ENCODE data around the gene SLC1A1. TPM values are rescaled to one million over a fixed set of nuclear protein-coding genes. Genes with fewer than 3 reads are reported as not detected.

Gene SLC1A1
- total RNA-seq, 2 experiments from 2014 or later = 0.11 to 0.14 TPM

DNA sequence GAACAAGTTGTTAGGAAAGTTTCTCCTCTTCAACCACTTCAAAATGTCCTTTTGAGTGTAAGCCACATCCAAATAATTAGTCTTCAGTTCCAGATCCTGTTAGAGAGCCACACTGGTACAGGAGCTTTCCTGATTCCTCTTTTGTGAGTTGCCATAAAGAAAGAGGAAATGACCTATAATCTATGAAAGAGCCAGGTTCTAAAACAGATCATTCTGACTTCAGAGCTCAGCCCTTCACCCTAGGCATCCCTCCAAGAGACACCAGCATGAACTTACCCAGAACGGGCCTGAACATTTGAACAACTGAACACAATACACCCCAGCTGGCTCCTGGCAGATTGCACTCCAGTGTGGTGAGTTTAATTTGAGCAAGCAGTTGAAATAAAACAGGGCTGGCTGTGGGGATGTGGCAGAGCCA lies 25.7 kb downstream of the SLC1A1 start:
- Mint-ChIP-seq H3K27me3 (no peaks in the 10 kb centered on the region), H3K4me3 (no peak overlapping the region), H3K4me1 (ENCODE audit: low read depth) (peaks cover 7% of the 10 kb centered on the region), H3K27ac (no peak overlapping the region), H3K36me3 (ENCODE audit: low read depth) (no peaks in the 10 kb centered on the region), H3K9me3 (no peaks in the 10 kb centered on the region)
- H3K27me3 ChIP-seq (ENCODE audit: control insufficient read depth in 1 of 2, insufficient read depth in 2 of 2, low read length in 2 of 2) = peaks cover 0 to 2% of the 10 kb centered on the region in 2 experiments
- ChIA-PET POLR2A (no interaction called here), CTCF (interaction anchor here (0.9 to 1.3 kb wide), 2 partner anchors 124 to 234 kb away, joined by 3 read pairs; no protein-coding TSS in a partner anchor)
- intact Hi-C loops (cut with DNase I, micrococcal nuclease) = no loop called here
- peaks cover 4% of the 10 kb centered on the region for H3K4me1 ChIP-seq (ENCODE audit: insufficient read depth, low read length)
- DNase-seq (no peak), ATAC-seq (ENCODE audit: poor library complexity) (no peak)
- no peaks in the 10 kb centered on the region for H3K9me3 ChIP-seq (ENCODE audit: control insufficient read depth in 1 of 2, insufficient read depth in 1 of 2, low read length in 2 of 2)
- no peak overlapping the region for H3K27ac ChIP-seq (ENCODE audit: low read depth in 1 of 2, low read length in 2 of 2)
- TF ChIP-seq, protein P1, sequence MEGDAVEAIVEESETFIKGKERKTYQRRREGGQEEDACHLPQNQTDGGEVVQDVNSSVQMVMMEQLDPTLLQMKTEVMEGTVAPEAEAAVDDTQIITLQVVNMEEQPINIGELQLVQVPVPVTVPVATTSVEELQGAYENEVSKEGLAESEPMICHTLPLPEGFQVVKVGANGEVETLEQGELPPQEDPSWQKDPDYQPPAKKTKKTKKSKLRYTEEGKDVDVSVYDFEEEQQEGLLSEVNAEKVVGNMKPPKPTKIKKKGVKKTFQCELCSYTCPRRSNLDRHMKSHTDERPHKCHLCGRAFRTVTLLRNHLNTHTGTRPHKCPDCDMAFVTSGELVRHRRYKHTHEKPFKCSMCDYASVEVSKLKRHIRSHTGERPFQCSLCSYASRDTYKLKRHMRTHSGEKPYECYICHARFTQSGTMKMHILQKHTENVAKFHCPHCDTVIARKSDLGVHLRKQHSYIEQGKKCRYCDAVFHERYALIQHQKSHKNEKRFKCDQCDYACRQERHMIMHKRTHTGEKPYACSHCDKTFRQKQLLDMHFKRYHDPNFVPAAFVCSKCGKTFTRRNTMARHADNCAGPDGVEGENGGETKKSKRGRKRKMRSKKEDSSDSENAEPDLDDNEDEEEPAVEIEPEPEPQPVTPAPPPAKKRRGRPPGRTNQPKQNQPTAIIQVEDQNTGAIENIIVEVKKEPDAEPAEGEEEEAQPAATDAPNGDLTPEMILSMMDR (IDR thresholded peaks at IDR 0.05) = no peak
- H3K36me3 ChIP-seq (ENCODE audit: insufficient read depth, low read length) = no peaks in the 10 kb centered on the region
- no peak overlapping the region for H3K4me3 ChIP-seq (ENCODE audit: low read length)

DNA sequence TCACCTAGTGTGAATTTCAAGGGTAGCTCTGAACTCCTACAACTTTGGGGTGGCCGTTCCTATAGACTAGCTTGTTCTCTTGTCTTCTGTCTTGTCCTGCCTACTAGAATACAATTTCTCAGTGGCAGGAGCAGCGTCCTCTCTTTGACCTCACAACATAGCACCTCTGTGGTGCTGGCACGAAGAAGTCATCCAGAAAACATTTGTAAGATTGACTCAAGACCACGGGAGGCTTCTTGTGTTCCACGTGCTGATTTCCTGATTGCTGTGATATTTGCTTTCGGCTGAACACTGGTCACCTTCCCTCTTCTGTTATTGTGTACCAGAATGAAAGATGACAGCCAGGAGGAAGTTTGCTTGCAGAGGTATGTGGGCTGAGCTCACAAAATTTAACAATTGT lies 27.0 kb downstream of the SLC1A1 start:
- ChIA-PET POLR2A (no interaction called here), CTCF (no interaction called here)
- no peaks in the 10 kb centered on the region for H3K36me3 ChIP-seq (ENCODE audit: insufficient read depth, low read length)
- peaks cover 7% of the 10 kb centered on the region for H3K4me1 Mint-ChIP-seq (ENCODE audit: low read depth)
- H3K27me3 ChIP-seq (ENCODE audit: control insufficient read depth in 1 of 2, insufficient read depth in 2 of 2, low read length in 2 of 2) = no peaks in the 10 kb centered on the region
- peaks cover 4% of the 10 kb centered on the region for H3K4me1 ChIP-seq (ENCODE audit: insufficient read depth, low read length)
- H3K9me3 Mint-ChIP-seq = no peaks in the 10 kb centered on the region
- H3K27ac ChIP-seq (ENCODE audit: low read depth in 1 of 2, low read length in 2 of 2) = no peak overlapping the region
- H3K4me3 Mint-ChIP-seq = no peak overlapping the region
- no peak overlapping the region for H3K27ac Mint-ChIP-seq
- no peaks in the 10 kb centered on the region for H3K27me3 Mint-ChIP-seq
- no peak overlapping the region for H3K4me3 ChIP-seq (ENCODE audit: low read length)
- H3K36me3 Mint-ChIP-seq (ENCODE audit: low read depth) = no peaks in the 10 kb centered on the region
- ATAC-seq (ENCODE audit: poor library complexity) = no peak
- H3K9me3 ChIP-seq (ENCODE audit: control insufficient read depth in 1 of 2, insufficient read depth in 1 of 2, low read length in 2 of 2) = no peaks in the 10 kb centered on the region
- DNase-seq = no peak
- TF ChIP-seq, protein P1 (IDR thresholded peaks at IDR 0.05) = no peak
- intact Hi-C loops (cut with DNase I, micrococcal nuclease) = no loop called here

DNA sequence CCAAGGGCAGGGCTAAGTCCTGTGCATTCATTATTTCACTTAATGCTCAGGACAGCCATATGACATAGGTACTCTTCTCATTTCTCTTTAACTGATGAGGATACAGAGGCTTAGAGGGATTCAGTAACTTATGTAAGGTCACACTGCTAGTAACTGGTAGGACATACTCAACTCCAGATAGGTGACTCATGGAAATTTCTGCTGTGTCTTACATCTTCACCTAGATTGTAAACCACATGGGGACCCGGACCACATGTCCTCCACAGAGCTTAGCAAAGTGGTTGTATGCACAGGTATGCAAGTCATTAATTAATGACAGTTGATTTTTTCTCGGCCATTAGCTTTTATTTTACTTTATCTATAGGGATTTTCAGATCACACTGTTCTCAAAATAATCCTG lies 29.3 kb downstream of the SLC1A1 start:
- peaks cover 7% of the 10 kb centered on the region for H3K4me1 Mint-ChIP-seq (ENCODE audit: low read depth)
- Histone ChIP-seq H3K36me3 (ENCODE audit: insufficient read depth, low read length) (no peaks in the 10 kb centered on the region), H3K4me1 (ENCODE audit: insufficient read depth, low read length) (peaks cover 4% of the 10 kb centered on the region), H3K9me3 (ENCODE audit: control insufficient read depth in 1 of 2, insufficient read depth in 1 of 2, low read length in 2 of 2) (no peaks in the 10 kb centered on the region), H3K27ac (ENCODE audit: low read depth in 1 of 2, low read length in 2 of 2) (no peak overlapping the region), H3K27me3 (ENCODE audit: control insufficient read depth in 1 of 2, insufficient read depth in 2 of 2, low read length in 2 of 2) (no peaks in the 10 kb centered on the region), H3K4me3 (ENCODE audit: low read length) (no peak overlapping the region)
- ChIA-PET CTCF (no interaction called here), POLR2A (interaction anchor here (0.8 kb wide), 1 partner anchor 8 kb away, joined by 3 read pairs; no protein-coding TSS in a partner anchor)
- no peaks in the 10 kb centered on the region for H3K9me3 Mint-ChIP-seq
- TF ChIP-seq, protein P1 (IDR thresholded peaks at IDR 0.05) = no peak
- H3K27ac Mint-ChIP-seq = no peak overlapping the region
- intact Hi-C loops (cut with DNase I, micrococcal nuclease) = no loop called here
- no peak overlapping the region for H3K4me3 Mint-ChIP-seq
- H3K27me3 Mint-ChIP-seq = no peaks in the 10 kb centered on the region
- H3K36me3 Mint-ChIP-seq (ENCODE audit: low read depth) = no peaks in the 10 kb centered on the region
- ATAC-seq (ENCODE audit: poor library complexity) (no peak), DNase-seq (no peak)
